Measurements from ENCODE around the gene PTPRN2.
"Not testable (repeated sequence)": the region's sequence is repeated elsewhere in the genome, so short reads cannot be mapped to it uniquely, and the experiment has no call there.

Gene PTPRN2

DNA sequence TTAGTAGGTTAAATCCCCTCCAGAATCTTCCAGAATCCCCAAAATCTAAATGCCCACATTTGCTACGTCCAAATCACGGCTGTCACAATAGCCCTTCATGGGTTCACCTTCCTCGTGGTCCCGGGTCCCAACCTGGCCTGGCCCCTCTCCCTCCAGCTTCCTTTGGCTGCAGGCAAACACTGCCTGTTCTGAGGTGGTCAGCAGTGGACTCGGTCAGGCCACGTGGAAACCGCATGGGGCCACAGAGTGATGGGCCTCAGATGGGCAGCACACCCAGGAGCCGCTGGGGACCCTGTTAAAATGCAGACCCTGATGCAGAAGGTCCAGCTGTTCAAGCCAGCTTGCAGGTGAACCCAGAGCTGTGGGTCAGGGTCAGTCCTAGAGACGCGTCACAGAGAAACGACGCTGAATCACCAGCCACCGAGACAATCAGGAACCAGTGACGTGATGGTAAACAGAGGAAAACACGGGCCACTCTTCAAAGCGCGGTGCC is 662.2 kb downstream of the PTPRN2 start:
- no peak overlapping the region for H3K27ac Mint-ChIP-seq
- peaks cover 14% of the 10 kb centered on the region for H3K4me1 Mint-ChIP-seq (ENCODE audit: low read depth)
- no peaks in the 10 kb centered on the region for H3K27me3 Mint-ChIP-seq
- peaks cover 4% of the 10 kb centered on the region for H3K9me3 Mint-ChIP-seq
- no peak overlapping the region for H3K4me3 Mint-ChIP-seq
- no peaks in the 10 kb centered on the region for H3K36me3 Mint-ChIP-seq (ENCODE audit: low read depth)

DNA sequence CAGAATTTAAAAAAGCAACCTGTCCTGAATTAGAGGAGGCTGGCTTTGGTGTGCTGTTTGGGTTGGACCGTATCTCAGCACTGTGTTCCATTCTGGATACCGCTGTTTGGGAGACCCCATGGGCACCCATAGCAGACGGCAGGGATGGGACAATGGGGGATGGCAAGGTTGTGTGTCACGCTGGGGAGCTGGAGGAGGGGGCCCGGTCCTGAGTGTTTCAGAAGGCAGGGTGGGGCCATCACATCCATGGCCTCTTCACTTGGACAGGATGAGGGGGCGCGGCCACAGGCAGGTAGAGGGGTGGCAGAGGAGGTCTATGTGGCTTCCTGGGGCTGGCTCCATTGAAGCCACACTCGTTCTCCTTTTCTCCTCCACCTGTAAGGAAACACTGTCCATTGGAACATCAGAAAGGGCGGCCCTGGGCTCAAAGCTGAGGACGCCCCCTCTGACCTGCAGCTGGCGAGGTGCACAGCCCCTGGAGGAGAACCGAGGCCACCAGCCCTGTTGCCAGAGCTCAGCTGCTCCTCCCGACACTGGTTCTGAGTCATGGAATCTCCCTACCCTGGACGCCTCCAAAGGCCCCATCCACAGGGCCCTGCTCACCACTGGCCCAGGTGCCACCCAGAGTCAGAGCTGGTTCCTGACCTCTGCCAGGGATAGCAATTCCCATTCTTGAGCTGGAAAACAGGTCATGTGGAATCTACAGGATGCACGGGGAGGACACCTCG is 663.6 kb downstream of the PTPRN2 start:
- Mint-ChIP-seq H3K4me1 (ENCODE audit: low read depth) (peaks cover 14% of the 10 kb centered on the region), H3K36me3 (ENCODE audit: low read depth) (no peaks in the 10 kb centered on the region), H3K4me3 (no peak overlapping the region), H3K27me3 (no peaks in the 10 kb centered on the region), H3K9me3 (peaks cover 4% of the 10 kb centered on the region), H3K27ac (no peak overlapping the region)

DNA sequence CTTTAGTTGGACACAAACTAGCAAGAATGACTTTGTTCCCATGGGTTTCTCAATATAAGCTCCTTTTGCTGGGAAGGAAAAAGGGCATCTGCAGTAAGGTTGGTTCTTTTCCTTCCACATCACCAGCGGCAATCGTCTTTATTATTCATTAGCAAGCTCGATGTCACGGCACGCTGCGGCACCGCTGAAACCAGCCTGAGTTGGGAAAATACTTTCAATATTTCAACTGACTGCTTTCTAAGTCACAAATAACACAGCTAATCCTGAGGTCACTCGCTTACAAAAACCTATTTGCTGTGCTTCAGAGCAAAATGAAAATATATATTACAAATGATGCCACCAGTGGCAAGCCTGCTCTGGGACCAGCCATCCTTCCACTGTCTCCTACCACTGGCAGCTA is 665.0 kb downstream of the PTPRN2 start:
- H3K4me3 Mint-ChIP-seq, result no peak overlapping the region
- H3K4me1 Mint-ChIP-seq (ENCODE audit: low read depth), result peaks cover 11% of the 10 kb centered on the region
- H3K27ac Mint-ChIP-seq, result no peak overlapping the region
- H3K36me3 Mint-ChIP-seq (ENCODE audit: low read depth), result no peaks in the 10 kb centered on the region
- peaks cover 4% of the 10 kb centered on the region for H3K9me3 Mint-ChIP-seq
- H3K27me3 Mint-ChIP-seq, result no peaks in the 10 kb centered on the region

DNA sequence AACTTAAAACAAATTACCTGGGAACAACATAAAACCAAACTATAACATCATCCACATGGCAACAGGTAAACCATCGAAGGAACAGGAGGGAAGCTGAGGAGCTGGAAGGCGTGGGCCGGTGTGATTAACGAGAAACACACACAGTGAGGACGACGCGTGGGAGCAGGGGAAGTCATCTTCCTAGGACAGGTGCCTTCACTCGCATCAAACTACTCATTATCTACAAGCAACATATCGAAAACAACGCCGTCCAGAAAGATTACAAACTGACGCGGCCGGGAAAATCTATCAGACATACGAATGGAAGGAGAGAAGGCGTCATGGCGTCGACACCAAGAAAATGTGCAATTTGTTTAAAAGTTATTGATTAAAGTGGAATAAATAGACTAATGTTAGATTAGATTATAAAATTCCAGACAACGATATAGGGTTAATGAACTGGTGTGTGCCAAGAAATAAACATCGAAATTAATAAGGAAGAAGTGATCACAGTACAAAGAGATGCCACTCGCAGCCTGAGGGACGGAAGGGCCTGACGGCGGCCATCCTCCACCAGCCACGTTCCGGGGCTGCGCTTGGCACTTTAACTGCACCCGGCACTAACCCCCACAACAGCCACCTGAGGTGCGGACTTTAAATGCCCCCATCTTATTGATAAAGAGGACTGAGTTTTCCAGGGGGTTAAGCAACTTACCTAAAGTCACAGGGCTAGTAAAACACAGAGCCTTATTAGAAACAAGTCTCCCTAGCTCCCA is 669.1 kb downstream of the PTPRN2 start:
- no peak overlapping the region for H3K4me3 Mint-ChIP-seq
- no peaks in the 10 kb centered on the region for H3K4me1 Mint-ChIP-seq (ENCODE audit: low read depth)
- no peaks in the 10 kb centered on the region for H3K36me3 Mint-ChIP-seq (ENCODE audit: low read depth)
- H3K27ac Mint-ChIP-seq, result no peak overlapping the region
- H3K9me3 Mint-ChIP-seq, result no peaks in the 10 kb centered on the region
- peaks cover 3% of the 10 kb centered on the region for H3K27me3 Mint-ChIP-seq

DNA sequence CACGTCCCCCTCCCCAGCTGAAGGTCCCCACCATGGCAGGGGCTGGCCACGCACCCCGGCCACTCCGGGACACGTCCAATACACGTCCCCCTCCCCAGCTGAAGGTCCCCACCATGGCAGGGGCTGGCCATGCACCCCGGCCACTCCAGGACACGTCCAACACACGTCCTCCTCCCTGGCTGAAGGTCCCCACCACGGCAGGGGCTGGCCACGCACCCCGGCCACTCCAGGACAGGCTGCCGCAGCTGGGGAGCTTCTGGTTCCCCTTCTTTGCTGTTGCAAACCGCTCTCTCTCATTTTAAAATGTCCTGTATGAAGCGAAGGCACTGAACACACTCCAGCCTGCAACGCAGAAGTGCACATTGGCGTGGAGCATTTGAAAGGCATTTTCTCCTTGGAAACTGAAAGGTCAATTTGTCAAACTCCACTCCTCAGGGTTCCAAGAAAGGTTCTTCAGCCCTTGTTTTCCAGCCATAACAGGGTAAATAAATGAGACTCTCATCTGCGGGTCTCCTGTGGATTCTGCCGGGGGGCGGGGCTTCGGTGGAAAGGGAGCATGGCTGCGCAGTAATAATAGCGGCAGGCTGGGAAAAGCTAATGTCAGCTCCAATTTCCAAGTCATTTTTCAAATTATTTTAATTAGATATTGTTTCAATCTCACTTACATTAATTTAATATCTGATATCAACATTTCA is 670.5 kb downstream of the PTPRN2 start:
- Mint-ChIP-seq H3K9me3 (peaks cover 3% of the 10 kb centered on the region), H3K27ac (no peak overlapping the region), H3K27me3 (peaks cover 3% of the 10 kb centered on the region), H3K4me3 (no peak overlapping the region), H3K36me3 (ENCODE audit: low read depth) (no peaks in the 10 kb centered on the region), H3K4me1 (ENCODE audit: low read depth) (no peaks in the 10 kb centered on the region)

DNA sequence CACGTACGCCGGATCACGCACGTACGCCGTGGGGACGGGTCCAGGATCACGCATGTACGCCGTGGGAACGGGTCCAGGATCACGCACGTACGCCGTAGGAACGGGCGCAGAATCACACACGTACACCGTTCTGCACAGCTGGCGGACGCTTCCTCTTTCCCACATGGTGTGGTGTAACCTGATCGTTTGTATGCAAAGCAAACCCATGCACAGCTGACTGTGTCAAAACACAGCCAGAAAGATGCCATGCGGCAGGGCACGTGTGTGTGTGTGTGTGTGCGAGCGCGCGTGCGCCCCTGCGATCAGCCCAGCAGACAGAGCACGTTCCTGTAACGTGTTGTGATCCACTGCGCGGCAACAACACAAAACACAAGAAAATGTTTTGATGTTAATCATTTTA is 677.2 kb downstream of the PTPRN2 start:
- Mint-ChIP-seq H3K27ac (no peak overlapping the region), H3K4me1 (ENCODE audit: low read depth) (no peaks in the 10 kb centered on the region), H3K36me3 (ENCODE audit: low read depth) (no peaks in the 10 kb centered on the region), H3K9me3 (peaks cover 3% of the 10 kb centered on the region), H3K27me3 (peaks cover 6% of the 10 kb centered on the region), H3K4me3 (no peak overlapping the region)

DNA sequence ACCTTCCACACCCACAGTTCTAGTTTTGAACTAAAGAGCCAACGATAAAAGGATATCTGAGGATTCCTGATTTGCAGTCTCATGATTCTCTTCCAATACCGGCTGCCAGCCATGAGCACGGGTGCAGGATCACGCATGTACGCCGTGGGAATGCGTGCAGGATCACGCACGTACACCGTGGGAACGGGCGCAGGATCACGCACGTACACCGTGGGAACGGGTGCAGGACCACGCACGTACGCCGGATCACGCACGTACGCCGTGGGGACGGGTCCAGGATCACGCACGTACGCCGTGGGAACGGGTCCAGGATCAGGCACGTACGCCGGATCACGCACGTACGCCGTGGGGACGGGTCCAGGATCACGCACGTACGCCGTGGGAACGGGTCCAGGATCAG is 677.6 kb downstream of the PTPRN2 start:
- not testable (repeated sequence) for H3K4me1 Mint-ChIP-seq (ENCODE audit: low read depth); H3K36me3 Mint-ChIP-seq (ENCODE audit: low read depth); H3K4me3 Mint-ChIP-seq; H3K27me3 Mint-ChIP-seq; H3K27ac Mint-ChIP-seq; H3K9me3 Mint-ChIP-seq

DNA sequence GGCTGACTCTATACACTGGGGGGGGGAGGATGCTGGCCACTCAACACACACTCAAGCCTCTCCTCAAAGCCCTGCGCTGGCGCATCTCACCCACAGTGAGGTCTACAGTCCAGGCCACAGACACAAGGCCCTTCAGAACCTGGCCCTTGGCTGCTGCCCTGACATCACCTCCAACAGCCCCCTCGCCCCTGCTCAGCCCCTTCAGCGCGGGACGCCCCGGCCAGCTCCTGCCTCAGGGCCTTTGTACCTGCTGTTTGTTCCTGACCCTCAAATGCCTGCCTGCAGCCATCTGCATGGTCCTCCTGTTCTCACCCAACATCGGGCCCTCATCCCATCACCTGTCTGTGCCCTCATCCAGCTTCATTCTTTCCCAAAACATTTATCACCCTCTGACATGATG is 678.3 kb downstream of the PTPRN2 start:
- Mint-ChIP-seq H3K27ac (no peak overlapping the region), H3K9me3 (peaks cover 3% of the 10 kb centered on the region), H3K4me3 (no peak overlapping the region), H3K27me3 (peaks cover 3% of the 10 kb centered on the region), H3K4me1 (ENCODE audit: low read depth) (no peaks in the 10 kb centered on the region), H3K36me3 (ENCODE audit: low read depth) (no peaks in the 10 kb centered on the region)

DNA sequence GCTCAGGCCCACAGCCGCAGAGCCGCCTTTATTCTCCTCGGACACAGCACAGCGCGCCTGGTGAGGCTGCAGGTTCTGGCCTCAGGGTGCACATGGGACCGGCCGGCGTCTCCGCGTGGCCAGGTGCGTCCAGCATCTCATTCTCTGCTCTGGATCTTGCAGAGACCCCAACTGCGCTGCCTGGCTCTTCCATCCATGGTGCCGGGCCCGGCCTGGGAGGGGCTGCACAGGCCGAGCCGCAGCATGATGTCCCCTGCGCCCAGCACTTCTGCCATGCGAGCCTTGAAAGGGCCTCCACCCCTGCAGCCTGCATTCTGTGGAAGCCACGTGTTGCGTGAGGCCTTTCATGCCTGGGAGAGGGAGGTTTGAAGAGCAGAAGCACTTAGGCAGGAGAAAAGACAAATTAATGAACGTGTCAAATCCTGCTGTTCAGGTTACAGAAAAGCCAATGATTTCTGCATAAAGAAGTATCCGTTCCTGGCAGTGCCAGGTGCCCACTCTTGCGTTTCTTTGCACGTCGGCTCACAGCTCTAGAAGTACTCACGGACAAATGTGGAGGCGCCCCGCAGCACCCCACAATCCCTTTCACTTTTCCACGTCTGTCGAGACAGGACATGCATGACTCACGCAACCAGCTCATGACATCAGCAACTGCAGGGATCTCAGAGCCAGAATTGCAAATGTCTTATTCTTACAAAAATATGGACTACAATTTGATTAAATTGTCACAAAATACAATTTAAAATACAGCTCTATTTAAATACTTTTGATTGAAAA is 679.4 kb downstream of the PTPRN2 start:
- H3K27ac Mint-ChIP-seq, result no peak overlapping the region
- H3K27me3 Mint-ChIP-seq, result peaks cover 3% of the 10 kb centered on the region
- H3K36me3 Mint-ChIP-seq (ENCODE audit: low read depth), result no peaks in the 10 kb centered on the region
- no peaks in the 10 kb centered on the region for H3K4me1 Mint-ChIP-seq (ENCODE audit: low read depth)
- H3K4me3 Mint-ChIP-seq, result no peak overlapping the region
- H3K9me3 Mint-ChIP-seq, result peaks cover 2% of the 10 kb centered on the region

DNA sequence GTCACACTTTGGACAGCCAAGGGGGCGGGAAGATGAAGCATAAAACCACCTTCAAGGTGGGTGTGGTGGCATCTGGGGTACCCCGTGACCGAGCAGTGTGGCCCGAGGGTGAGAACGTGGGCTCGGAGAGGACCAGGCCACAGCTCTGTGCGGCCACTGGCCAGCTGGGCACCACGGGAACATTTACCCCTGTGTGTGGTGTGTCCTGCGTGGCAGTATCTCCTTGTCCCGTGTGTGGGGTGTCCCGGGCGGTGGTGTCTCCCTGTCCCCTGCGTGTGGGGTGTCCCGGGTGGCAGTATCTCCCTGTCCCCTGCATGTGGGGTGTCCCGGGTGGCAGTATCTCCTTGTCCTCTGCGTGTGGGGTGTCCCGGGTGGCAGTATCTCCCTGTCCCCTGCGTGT is 680.5 kb downstream of the PTPRN2 start:
- no peak overlapping the region for H3K4me3 Mint-ChIP-seq
- no peaks in the 10 kb centered on the region for H3K4me1 Mint-ChIP-seq (ENCODE audit: low read depth)
- H3K27me3 Mint-ChIP-seq, result peaks cover 3% of the 10 kb centered on the region
- H3K9me3 Mint-ChIP-seq, result no peaks in the 10 kb centered on the region
- H3K27ac Mint-ChIP-seq, result no peak overlapping the region
- no peaks in the 10 kb centered on the region for H3K36me3 Mint-ChIP-seq (ENCODE audit: low read depth)

DNA sequence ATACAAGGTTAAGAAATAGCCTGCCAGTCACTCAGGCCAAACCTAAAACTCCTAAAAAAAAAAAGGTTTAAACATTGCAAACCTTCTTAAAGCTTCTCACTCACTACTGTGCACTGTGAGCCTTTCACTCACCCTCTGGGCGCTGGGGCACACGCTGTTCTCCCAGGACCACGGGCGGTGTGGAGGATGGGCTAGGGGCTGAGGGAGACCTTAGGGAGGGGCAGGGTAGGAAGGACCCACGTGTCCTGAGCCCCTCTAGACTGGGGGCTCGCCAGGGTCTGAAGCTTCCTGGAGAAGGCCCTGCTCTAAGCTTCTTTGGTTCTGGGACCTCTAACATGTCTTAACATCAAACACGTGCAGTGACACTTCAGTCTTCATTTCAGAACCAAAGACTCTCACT is 681.0 kb downstream of the PTPRN2 start:
- Mint-ChIP-seq H3K27me3 (peaks cover under 1% of the 10 kb centered on the region), H3K9me3 (no peaks in the 10 kb centered on the region), H3K4me3 (no peak overlapping the region), H3K4me1 (ENCODE audit: low read depth) (no peaks in the 10 kb centered on the region), H3K36me3 (ENCODE audit: low read depth) (no peaks in the 10 kb centered on the region), H3K27ac (no peak overlapping the region)

DNA sequence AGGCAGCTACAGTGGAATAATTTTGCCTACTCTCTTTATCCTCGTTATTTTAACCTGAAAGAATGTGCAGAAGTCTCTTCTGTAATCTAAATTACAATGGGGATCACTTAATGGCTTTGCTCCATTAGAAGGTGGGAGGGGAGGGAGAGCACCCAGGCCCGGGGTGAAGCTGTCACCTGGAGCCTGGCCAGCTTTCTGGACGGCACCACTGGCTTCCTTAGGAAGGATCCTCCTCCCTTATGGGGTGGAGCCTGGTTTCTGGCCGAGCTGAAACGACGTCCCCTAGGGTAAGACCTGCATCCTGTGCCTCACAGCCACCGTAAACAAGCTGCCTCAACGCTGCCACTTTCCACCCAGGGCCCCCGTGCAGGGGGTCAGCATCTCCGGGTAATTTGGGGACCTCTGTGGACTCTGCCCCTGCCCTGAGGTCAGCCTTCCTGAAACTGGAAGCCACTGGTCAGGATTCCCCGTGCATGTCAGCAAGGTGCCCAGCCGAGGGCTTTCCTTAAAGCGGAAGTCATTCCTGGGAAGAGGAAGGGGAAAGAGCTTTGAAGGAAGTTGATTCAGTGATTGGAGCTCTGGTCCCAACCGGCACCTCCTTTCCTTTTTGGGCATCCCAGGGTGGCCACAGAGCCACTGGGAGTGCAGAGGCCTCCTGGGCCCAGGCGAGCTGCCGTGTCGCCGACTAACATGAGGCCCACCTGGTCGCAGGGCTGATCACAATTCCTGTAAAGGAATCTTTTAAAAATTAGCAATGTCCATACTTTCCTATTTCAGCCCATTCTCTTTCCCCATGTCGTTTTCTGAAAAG is 681.8 kb downstream of the PTPRN2 start:
- no peak overlapping the region for H3K4me3 Mint-ChIP-seq
- no peak overlapping the region for H3K27ac Mint-ChIP-seq
- no peaks in the 10 kb centered on the region for H3K27me3 Mint-ChIP-seq

DNA sequence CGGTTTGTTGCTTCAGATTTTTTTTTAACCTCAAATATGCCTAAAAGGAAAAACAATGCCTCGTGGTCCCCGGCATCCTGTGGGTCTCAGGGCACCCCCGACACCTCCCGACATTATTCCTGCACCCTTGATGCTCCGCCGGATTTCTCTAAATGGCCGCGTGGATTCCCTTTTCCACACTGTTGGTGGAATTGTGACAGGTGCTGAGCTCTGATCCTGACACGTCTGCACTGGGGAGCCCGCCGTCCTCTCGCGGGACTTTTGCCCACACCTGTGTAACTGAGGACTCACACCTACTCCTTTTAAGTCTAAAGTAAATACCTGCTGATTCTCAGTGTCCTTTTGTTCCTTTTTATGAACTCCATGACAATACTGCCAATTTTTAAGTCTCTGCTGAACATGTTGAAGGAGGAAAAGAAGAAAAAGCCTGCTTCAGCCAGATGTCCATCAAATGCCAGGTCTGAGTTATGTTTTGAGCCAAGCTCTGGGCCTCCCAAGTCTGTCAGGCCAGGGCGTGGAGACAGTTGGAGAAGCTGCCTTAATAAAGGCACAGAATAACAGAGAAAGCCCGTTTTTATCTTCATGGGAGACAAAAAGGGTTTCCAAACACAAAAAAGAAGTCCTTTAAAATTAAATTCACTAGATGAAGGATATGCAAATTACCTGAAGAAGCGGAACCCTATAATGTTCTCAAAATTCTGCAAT is 682.6 kb downstream of the PTPRN2 start:
- no peak overlapping the region for H3K4me3 Mint-ChIP-seq
- no peaks in the 10 kb centered on the region for H3K27me3 Mint-ChIP-seq
- no peaks in the 10 kb centered on the region for H3K4me1 Mint-ChIP-seq (ENCODE audit: low read depth)
- no peaks in the 10 kb centered on the region for H3K36me3 Mint-ChIP-seq (ENCODE audit: low read depth)
- H3K27ac Mint-ChIP-seq, result no peak overlapping the region
- H3K9me3 Mint-ChIP-seq, result no peaks in the 10 kb centered on the region

More for the DNA sequence above, 681.8 kb downstream of the PTPRN2 start:
- no peaks in the 10 kb centered on the region for H3K4me1 Mint-ChIP-seq (ENCODE audit: low read depth)
- H3K9me3 Mint-ChIP-seq, result no peaks in the 10 kb centered on the region
- no peaks in the 10 kb centered on the region for H3K36me3 Mint-ChIP-seq (ENCODE audit: low read depth)
